ENCODE results near the gene GRK6.

GRK6 gene

GRCh38 chr5:177440990-177441780, 14.7 kb downstream of the GRK6 start:
- no peak for DNase-seq

DNA sequence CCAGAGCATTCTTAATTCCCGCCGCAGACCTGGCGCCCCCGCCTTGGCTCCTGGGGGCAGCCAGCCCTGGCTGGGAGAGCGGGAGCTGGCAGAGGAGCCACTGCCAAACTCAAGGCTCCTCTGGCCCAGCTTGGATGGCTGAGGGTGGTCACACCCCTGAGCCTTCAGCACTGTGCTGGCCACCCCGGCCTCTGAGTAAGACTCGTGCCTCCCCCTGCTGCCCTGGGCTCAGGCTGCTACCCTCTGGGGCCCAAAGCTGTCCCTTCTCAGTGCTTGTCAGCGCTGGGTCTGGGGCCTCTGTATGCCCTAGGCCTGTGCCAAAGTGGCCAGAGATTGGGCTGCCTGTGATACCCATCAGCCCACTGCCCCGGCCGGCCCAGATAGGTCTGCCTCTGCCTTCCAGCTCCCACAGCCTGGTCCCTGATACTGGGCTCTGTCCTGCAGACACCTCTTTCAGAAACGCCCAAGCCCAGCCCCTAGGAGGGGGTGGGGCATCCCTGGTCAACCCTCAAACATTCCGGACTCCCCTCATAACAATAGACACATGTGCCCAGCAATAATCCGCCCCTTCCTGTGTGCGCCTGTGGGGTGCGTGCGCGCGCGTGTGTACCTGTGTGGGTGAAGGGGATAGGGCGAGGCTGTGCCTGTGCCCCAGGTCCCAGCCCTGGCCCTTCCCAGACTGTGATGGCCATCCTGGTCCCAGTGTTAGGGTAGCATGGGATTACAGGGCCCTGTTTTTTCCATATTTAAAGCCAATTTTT, 15.8 kb downstream of the GRK6 start:
- no peak for DNase-seq

DNA sequence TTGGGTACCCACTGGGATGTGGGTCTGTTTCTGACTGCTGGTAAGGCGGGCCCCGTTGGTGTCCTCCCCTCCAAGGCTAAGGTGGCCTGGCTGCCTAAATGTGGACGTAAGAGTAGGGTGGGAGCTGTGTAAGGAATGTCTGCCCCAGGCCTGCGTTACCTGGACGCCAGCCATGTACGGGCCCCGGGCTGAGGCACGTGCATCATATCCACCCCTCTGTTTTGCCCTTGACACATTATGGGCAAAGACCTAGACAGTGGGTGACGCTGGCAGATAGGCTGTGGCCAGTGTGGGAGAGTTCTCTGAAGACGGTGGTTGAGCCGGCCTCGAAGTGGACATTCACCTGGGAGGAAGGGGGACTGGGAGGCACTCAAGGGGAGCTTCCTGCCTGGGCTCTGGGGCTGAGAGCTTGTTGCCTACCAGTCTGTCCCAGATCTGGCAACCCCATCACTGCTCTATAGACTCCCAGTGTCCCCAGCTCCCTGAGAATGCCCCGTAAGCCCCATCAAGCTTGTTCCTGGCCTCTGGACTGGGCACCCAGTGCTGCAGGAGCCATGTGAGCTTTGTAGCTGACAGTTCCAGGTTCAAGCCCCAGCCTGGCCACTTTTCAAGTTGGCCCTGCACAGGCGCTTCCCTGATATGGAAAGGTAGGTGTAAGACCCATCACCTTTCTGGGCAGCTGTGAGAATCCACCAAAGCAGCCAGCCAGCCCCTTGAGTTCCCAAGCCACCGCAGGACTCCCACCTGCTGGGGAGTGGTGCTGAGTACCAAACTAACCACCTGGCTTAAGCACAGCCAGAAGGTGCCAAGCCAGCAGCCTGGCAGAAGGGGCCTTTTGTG, 16.9 kb downstream of the GRK6 start:
- DNase-seq: no peak

- no peak for DNase-seq
Measured at GRCh38 chr5:177444106-177445051, 17.9 kb downstream of the GRK6 start.

DNA sequence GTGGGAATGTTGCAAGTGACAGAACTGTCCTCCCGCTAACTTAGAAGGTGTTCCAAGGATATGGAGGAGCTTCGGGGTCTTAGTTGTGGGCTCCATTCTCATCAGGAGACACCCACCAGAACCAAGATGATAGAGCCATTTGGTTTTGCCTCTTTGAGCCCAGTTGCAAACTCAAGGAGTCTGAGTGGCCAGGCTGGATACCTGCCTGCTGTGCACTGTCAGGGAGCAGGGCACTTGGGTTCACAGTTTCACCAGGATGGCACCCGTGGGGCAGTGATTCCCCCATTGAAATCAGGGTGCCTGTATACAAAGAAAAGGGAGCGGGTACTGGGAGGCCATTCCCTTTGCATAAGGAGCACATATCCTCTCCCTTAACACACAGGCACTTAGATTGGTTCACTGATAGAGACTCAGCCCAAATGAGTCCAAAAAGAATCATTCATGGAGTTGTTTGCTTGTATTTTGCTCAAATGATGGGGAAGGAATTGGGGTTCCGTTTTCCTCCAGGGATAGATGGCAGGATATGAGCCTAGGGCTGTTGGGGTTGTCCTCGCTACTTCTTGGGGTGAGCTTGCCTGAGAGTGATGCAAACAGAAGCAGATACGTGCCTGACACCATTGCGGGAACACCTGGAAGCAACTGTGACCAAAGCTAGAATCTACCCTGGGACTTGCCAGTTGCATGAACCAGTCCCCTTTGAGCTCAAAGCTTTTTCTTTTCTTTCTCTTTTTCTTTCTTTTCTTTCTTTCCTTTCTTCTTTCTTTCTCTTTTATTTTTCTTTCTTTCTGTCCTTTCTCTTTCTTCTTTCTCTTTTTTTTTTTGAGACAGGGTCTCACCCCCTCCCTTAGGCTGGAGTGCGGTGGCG, 18.8 kb downstream of the GRK6 start:
- DNase-seq: peak; percentile 43

GRCh38 chr5:177445917-177446199, 19.4 kb downstream of the GRK6 start:
- no peak for DNase-seq

DNA sequence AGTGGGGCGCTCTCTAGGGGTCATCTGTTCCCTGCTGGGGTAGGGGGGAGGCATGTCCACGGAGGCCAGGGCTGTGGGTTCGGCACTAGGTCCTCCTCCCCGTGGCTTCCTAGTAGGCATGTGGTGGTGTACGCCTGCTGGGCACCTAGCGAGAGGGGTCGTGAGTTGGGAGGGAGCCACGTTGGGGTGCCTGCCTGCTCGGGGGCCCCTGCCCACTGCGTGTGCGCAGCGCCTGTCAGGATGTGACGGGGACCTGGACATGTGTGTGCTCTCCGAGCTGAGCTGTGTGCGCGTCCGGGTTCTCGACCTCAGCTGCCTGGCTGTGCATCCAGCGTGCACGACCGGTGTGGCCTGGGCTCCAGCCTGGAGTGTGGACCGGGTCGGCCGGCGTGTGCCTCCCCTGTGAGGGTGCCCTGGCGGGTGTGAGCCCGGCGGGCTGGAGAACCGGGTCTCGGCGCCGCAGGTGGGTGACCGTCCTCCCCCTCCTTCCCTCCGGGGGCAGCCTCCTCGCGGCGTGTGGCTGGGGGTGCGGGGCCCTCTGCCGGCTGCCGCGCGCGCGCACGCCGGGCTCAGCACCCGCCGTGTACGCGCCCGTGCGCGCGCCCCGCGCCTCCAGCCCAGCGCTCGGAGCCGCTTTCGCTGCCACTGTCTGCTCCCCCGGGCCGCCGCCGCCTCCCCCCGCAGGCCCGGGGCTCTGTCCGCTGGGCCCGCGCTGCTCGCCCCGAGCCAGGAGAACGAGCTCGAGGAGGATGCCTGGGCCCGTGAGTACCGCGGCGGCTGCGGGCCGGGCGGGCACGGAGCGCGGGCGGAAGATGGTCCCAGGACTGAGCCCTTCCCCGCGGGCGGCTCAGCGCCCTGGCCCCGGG, 20.0 kb downstream of the GRK6 start, which contains the start of gene PRR7:
Gene PRR7, plus strand, starts transcription at position 615 of the 866 bp plus-strand sequence. CDS start 8,254 bp downstream, outside the sequence.
- DNase-seq: peak; percentile 77

DNA sequence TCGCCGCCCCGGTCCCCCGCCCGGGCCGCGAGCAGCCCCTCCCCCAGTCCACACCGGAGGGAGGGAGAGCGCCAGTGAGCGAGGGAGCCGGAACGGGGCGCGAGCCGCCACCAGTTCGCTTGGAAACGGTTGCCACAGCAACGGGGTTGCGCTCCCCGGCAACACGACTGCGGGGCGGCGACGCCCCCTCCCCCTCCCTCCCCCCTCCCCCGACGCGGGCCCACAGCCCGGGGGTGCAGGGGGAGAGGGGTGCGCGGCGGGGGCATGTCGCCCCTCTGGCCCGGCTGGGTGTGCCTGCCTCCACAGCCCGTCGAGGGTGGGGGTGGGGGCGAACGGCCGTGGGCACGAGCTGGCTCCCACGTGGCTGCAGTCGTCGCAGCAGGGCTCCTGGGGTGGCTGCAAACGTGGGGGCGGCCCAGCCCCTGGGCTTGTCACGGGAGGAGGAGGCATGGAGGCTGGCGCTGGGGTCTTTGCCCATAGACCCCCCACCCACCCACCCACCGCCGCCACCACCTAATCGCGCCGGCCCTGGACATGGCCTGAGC, 20.7 kb downstream of the GRK6 start:
- DNase-seq: peak; percentile 78

GRCh38 chr5:177447611-177448243, 21.3 kb downstream of the GRK6 start:
- peak; percentile 38 for DNase-seq

DNA sequence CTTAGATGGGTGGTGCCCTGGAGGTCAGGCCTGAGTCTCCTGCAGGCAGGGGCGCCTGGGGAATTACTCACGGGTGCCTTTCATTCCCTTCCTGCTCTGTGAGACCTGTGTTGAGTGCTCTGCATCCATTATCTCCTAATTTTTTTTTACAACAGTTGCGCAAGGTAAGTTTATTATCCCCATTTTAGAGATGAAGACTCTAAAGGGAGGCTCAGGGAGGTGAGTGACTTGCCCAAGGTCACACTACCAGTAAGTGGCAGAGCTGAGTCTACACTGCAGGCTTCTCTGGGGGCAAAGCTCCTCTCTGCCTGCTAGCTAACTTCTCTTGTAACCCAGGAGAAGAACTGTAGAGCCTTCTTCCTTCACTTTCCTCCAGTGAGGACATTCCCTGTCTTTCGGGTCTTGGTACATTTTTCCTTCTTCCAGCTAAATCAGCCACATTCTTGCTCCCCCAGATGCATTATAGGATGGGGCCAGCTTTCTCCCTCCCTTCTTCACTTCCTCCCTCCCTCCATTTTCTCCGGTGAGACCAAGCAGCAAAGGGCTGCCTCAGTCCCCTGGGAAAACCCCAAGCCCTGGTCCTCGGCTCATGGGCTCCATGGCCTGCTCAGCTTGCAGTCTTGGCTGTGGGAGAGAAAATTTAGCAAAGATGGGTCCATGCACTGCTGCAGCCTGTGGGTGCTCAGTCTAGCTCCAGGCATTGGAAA, 21.9 kb downstream of the GRK6 start:
- no peak for DNase-seq

GRCh38 chr5:177449140-177450061, 22.9 kb downstream of the GRK6 start:
- no peak for DNase-seq

- DNase-seq: no peak
Measured at GRCh38 chr5:177450667-177451424, 24.4 kb downstream of the GRK6 start.

- no peak for DNase-seq
Measured at GRCh38 chr5:177452688-177453638, 26.5 kb downstream of the GRK6 start.

- no peak for DNase-seq
Measured at GRCh38 chr5:177453852-177454396, 27.4 kb downstream of the GRK6 start.

GRCh38 chr5:177454397-177455035, 28.0 kb downstream of the GRK6 start:
- DNase-seq: peak; percentile 95

Measured in activated CD4-positive, alpha-beta T cell treated with anti-CD3 and anti-CD28 coated beads, Interleukin-2, Interleukin-6, amounts not matched to agents 100 ng/mL and 50 ng/mL, durations not matched to agents 16 hours and 8 hours (primary cell).